Measurements from ENCODE around the gene BUD31. TPM values are rescaled to one million over a fixed set of nuclear protein-coding genes. Genes with fewer than 3 reads are reported as not detected.

BUD31 gene
- total RNA-seq, 1 experiment from 2014 or later, result 104 TPM

DNA sequence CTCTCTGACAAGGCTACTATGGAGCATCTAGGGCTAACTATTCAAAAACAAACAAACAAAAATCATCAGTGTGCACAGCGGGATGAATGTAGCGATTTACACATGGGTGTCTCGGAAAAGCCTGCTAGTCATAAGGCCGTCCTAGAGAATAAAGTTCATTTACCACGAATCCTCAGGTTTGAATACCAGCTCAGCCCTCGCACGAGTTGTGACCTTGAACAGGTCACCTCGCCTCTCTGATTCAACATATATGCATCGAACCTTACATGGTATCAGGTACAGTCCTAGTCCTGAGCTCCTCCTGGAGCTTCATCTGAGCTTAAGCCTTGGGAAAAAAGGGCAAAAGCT, 56.6 kb downstream of the BUD31 start:
- H3K4me1 Mint-ChIP-seq, result peaks cover 14 to 20% of the 10 kb centered on the region in 2 experiments

More for the DNA sequence above, 56.6 kb downstream of the BUD31 start:
- Histone ChIP-seq H3K14ac (ENCODE audit: insufficient read depth, low read length) (peak overlapping the region; percentile 95), H2BK120ac (ENCODE audit: low read depth, low read length, poor library complexity, severe bottlenecking) (no peak overlapping the region), H3K18ac (ENCODE audit: insufficient read length, low read depth, low read length) (peak overlapping the region; percentile 97), H3K27me3 (ENCODE audit: insufficient read depth, low read length) (no peaks in the 10 kb centered on the region), H2AK5ac (ENCODE audit: insufficient read length, low read length) (no peak overlapping the region), H2BK20ac (ENCODE audit: low read depth, low read length, poor library complexity, severe bottlenecking) (no peak overlapping the region), H3K23me2 (ENCODE audit: insufficient read length, low read depth, low read length, poor library complexity, severe bottlenecking) (peaks cover 6% of the 10 kb centered on the region), H3K23ac (ENCODE audit: insufficient read length, low read depth, low read length) (no peak overlapping the region), H2AFZ (ENCODE audit: low read length) (no peak overlapping the region), H3K27ac (ENCODE audit: insufficient read length, low read depth, low read length) (peak overlapping the region; percentile 37), H3T11ph (ENCODE audit: low read length) (no peak overlapping the region), H2BK15ac (ENCODE audit: low read depth, low read length) (no peak overlapping the region), H3K4ac (ENCODE audit: low read depth, low read length) (no peak overlapping the region), H3K79me2 (ENCODE audit: insufficient read depth, low read length) (peaks cover 21% of the 10 kb centered on the region; the same call in 1 of the 2 replicates), H2BK5ac (ENCODE audit: insufficient read length, low read length) (peak overlapping the region; percentile 20), H3K9me3 (ENCODE audit: control insufficient read depth, low read depth, low read length) (no peaks in the 10 kb centered on the region), H3K79me1 (ENCODE audit: insufficient read depth, low read depth, low read length, poor library complexity, severe bottlenecking) (peaks cover 11% of the 10 kb centered on the region), H3K9ac (ENCODE audit: extremely low read depth, insufficient read length, low read length) (peak overlapping the region; percentile 94), H3K56ac (ENCODE audit: insufficient read length, low read depth, low read length) (no peak overlapping the region), H3K4me2 (ENCODE audit: insufficient read depth, insufficient read length, low read length) (peak overlapping the region; percentile 97), H4K20me1 (ENCODE audit: control insufficient read depth, insufficient read depth, insufficient read length) (no peaks in the 10 kb centered on the region), H4K8ac (replicated peaks; ENCODE audit: insufficient read length, low read depth, low read length) (no peak overlapping the region), H4K5ac (ENCODE audit: insufficient read length, low read depth, low read length) (peak overlapping the region; percentile 18), H3K4me1 (ENCODE audit: insufficient read depth, low read length) (no peaks in the 10 kb centered on the region; the same call in 1 of the 2 replicates), H2BK12ac (ENCODE audit: insufficient read length, low read depth, low read length) (no peak overlapping the region), H4K91ac (ENCODE audit: insufficient read length, low read depth, low read length) (no peak overlapping the region)
- Mint-ChIP-seq H3K27me3 (ENCODE audit: low read depth) (peaks cover 2% of the 10 kb centered on the region), H3K36me3 (ENCODE audit: insufficient read depth in 1 of 3, low read depth in 3 of 3) (peaks cover 19 to 36% (median 22%) of the 10 kb centered on the region in 3 experiments), H3K27ac (peak overlapping the region; percentile 63 to 98 (median 93)), H3K9me3 (0 out of 5 replicates have a peak, but pooled peaks cover 0 to 2% of the 10 kb centered on the region in 2 experiments), H3K4me3 (peak overlapping the region; percentile 78 to 85)
- no peak for DNase-seq
- WGBS (ENCODE audit: extremely low coverage, insufficient read length, low lambda C conversion rate), result no CpG with 5 or more reads among the region's 9 CpGs
- TF ChIP-seq, protein P1, sequence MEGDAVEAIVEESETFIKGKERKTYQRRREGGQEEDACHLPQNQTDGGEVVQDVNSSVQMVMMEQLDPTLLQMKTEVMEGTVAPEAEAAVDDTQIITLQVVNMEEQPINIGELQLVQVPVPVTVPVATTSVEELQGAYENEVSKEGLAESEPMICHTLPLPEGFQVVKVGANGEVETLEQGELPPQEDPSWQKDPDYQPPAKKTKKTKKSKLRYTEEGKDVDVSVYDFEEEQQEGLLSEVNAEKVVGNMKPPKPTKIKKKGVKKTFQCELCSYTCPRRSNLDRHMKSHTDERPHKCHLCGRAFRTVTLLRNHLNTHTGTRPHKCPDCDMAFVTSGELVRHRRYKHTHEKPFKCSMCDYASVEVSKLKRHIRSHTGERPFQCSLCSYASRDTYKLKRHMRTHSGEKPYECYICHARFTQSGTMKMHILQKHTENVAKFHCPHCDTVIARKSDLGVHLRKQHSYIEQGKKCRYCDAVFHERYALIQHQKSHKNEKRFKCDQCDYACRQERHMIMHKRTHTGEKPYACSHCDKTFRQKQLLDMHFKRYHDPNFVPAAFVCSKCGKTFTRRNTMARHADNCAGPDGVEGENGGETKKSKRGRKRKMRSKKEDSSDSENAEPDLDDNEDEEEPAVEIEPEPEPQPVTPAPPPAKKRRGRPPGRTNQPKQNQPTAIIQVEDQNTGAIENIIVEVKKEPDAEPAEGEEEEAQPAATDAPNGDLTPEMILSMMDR (conservative IDR thresholded peaks at IDR 0.05), result no peak

All from H9 (cell line).